ENCODE results near the gene CTNNBIP1. TPM values are rescaled to one million over a fixed set of nuclear protein-coding genes. Genes with fewer than 3 reads are reported as not detected.

Gene CTNNBIP1
- total RNA-seq, 1 experiment from 2014 or later = 31.3 TPM

GRCh38 chr1:9845914-9846313, 64.2 kb downstream of the CTNNBIP1 start:
- no peak overlapping the region for H3K4me2 ChIP-seq (ENCODE audit: low read length)
- no peaks in the 10 kb centered on the region for H3K79me2 ChIP-seq (ENCODE audit: insufficient read depth, low read length)
- no peak overlapping the region for H3K4me3 ChIP-seq (replicated peaks in 1 of 2; ENCODE audit: low read depth in 1 of 2, low read length in 2 of 2)
- BruUV-seq (replicated peaks) = no TSS peak
- no peak overlapping the region for H3K27ac ChIP-seq (ENCODE audit: low read depth, low read length)
- intact Hi-C loops (cut with micrococcal nuclease) = no loop called here
- no peaks in the 10 kb centered on the region for H3K9me2 ChIP-seq (ENCODE audit: insufficient read depth)
- H2AFZ ChIP-seq (ENCODE audit: low read depth, low read length, poor library complexity, severe bottlenecking) = no peak overlapping the region
- H3K4me1 ChIP-seq (ENCODE audit: control insufficient read depth in 1 of 2, insufficient read depth in 2 of 2, low read length in 2 of 2) = no peaks in the 10 kb centered on the region; a peak in 1 of 4 replicates
- no peaks in the 10 kb centered on the region for H4K20me1 ChIP-seq (ENCODE audit: insufficient read depth)
- no peaks in the 10 kb centered on the region for H3K36me3 ChIP-seq (ENCODE audit: control insufficient read depth in 1 of 2, insufficient read depth in 2 of 2, low read length in 2 of 2)
- no peak for TF ChIP-seq EGR1 (IDR thresholded peaks at IDR 0.05; ENCODE audit: low read depth)
- no peak for TF ChIP-seq POLR2AphosphoS5 (IDR thresholded peaks at IDR 0.05; ENCODE audit: low read depth, low read length)
- no peak for TF ChIP-seq EZH2phosphoT487 (IDR thresholded peaks at IDR 0.05; ENCODE audit: borderline replicate concordance)
- TF ChIP-seq CBX3 (IDR thresholded peaks at IDR 0.05; ENCODE audit: low read depth) = no peak
- TF ChIP-seq YY1 (IDR thresholded peaks at IDR 0.05; ENCODE audit: extremely low read depth, insufficient replicate concordance, low read depth, low read length) = no peak
- TF ChIP-seq FOSL1 (IDR thresholded peaks at IDR 0.05; ENCODE audit: low read depth) = no peak
- TF ChIP-seq ZFX (IDR thresholded peaks at IDR 0.05) = no peak
- TF ChIP-seq SRF (IDR thresholded peaks at IDR 0.05; ENCODE audit: low read depth) = no peak
- no peak for TF ChIP-seq ATF3 (IDR thresholded peaks at IDR 0.05)
- TF ChIP-seq ELF1 (IDR thresholded peaks at IDR 0.05; ENCODE audit: borderline replicate concordance, low read depth) = no peak
- TF ChIP-seq REST (IDR thresholded peaks at IDR 0.05; ENCODE audit: low read depth) = no peak
- TF ChIP-seq SIN3A (IDR thresholded peaks at IDR 0.05; ENCODE audit: low read depth) = no peak
- no peak for TF ChIP-seq CTCF (IDR thresholded peaks at IDR 0.05 in 2 of 3, conservative IDR thresholded peaks at IDR 0.05 in 1 of 3; ENCODE audit: borderline replicate concordance in 1 of 3, insufficient read depth in 1 of 3, low read depth in 2 of 3, low read length in 2 of 3)
- no peak for TF ChIP-seq SP1 (IDR thresholded peaks at IDR 0.05; ENCODE audit: low read depth)
- H3K9ac ChIP-seq (ENCODE audit: low read length) = no peak overlapping the region
- RAD21 ChIA-PET (ENCODE audit: low non-redundant PET in 1 of 2, low total read pairs in 2 of 2, uncharacterized antibody in 2 of 2, unreplicated experiment in 2 of 2) = no interaction called here
- CTCF ChIA-PET = no interaction called here
- no peaks in the 10 kb centered on the region for H3K27me3 ChIP-seq (ENCODE audit: insufficient read depth, low read length)
- DNase-seq (ENCODE audit: low read depth, low spot score) = no peak
- H3K9me3 ChIP-seq (ENCODE audit: control insufficient read depth in 1 of 2, insufficient read depth in 1 of 2, low read depth in 1 of 2, low read length in 2 of 2) = no peaks in the 10 kb centered on the region; a peak in 1 of 4 replicates
- no peak for ATAC-seq
- POLR2A ChIA-PET = no interaction called here

All from HCT116 (cell line).